ENCODE results near the gene REG3G.

- TF ChIP-seq CTCF (IDR thresholded peaks at IDR 0.05) (no peak), POLR2A (IDR thresholded peaks at IDR 0.05) (no peak)
Observed at GRCh38 chr2:79009388-79009787, 16.1 kb upstream of the REG3G start.

Measured in uterus (tissue), 2 donors.